GM12878 (cell line): ENCODE data around the gene MAML2. TPM values are rescaled to one million over a fixed set of nuclear protein-coding genes. Genes with fewer than 3 reads are reported as not detected.

Source experiments
- ATAC-seq: fragments of 200-7000 bp; cut with Tn5 transposase; 3 replicates; pipeline ENCODE4 v1.9.1; 2020; ENCODE audit warnings: mild to moderate bottlenecking, moderate library complexity
- BruUV-seq: library from RNA; stranded (reverse); fragments of 400-500 nt; replicated peaks from 2 replicates; lab custom pipeline; 2021; lab: Mats Ljungman, UMichigan
- CTCF ChIA-PET: fragments of 300-600 bp; sonication (Branson Sonifier 250); formaldehyde crosslinking; extraction: SDS; loops from one replicate; lab custom pipeline; 2021; ENCODE audit warnings: inconsistent platforms; lab: Yijun Ruan, JAX
- POLR2A ChIA-PET: fragments of 350-600 bp; formaldehyde crosslinking; extraction: SDS; loops from one replicate; lab custom pipeline; 2021; ENCODE audit warnings: inconsistent platforms; lab: Charles Lee
- RAD21 ChIA-PET: fragments of 300-600 bp; sonication (Branson Sonifier 250); formaldehyde crosslinking; loops from one replicate; lab custom pipeline; 2023; ENCODE audit warnings: antibody characterized with exemption; ENCODE audit not compliant: unreplicated experiment; lab: Charles Lee
- SMC1A ChIA-PET: fragments of 300-600 bp; sonication (Branson Sonifier 250); formaldehyde crosslinking; loops from one replicate; lab custom pipeline; 2023; ENCODE audit not compliant: unreplicated experiment, uncharacterized antibody; lab: Charles Lee
- DNase-seq: peaks from one replicate; pipeline ENCODE4 v3.0.0-alpha.2; 2011; ENCODE audit warnings: low read depth, low spot score
- FAIRE-seq: peaks from 3 replicates; lab custom pipeline; 2011; peaks lifted over from hg19 to GRCh38; lab: Jason Lieb, UNC
- H2AFZ ChIP-seq: 2 replicates; pipeline ENCODE4 v1.6.0; 2011; ENCODE audit warnings: low read depth, low read length, control low read depth; ENCODE audit not compliant: control insufficient read depth
- H3K27ac ChIP-seq: 2 replicates; pipeline ENCODE4 v1.5.1; 2011; ENCODE audit warnings: control low read depth; ENCODE audit not compliant: control insufficient read depth, insufficient read depth
- H3K27me3 ChIP-seq, 2 experiments: replicated peaks in 1 of 2; 2 replicates each; pipeline versions ENCODE4 v1.6.0 to v1.6.1; 2011; ENCODE audit warnings: low read length in 1 of 2; ENCODE audit not compliant: control insufficient read depth in 2 of 2, insufficient read depth in 2 of 2
- H3K36me3 ChIP-seq, 2 experiments: 2 replicates each; pipeline ENCODE4 v1.5.1; 2011; ENCODE audit warnings: low read length in 1 of 2; ENCODE audit not compliant: control insufficient read depth in 2 of 2, insufficient read depth in 2 of 2
- H3K4me1 ChIP-seq: 2 replicates; pipeline ENCODE4 v1.6.1; 2011; ENCODE audit warnings: mild to moderate bottlenecking, low read length, moderate library complexity, mixed read lengths; ENCODE audit not compliant: control insufficient read depth, insufficient read depth
- H3K4me2 ChIP-seq: 2 replicates; pipeline ENCODE4 v1.6.0; 2011; ENCODE audit warnings: control low read depth; ENCODE audit not compliant: control insufficient read depth, insufficient read depth
- H3K4me3 ChIP-seq: fragments of 200-600 bp; sonication (generic); 2 replicates; pipeline ENCODE4 v1.5.1; 2016
- H3K79me2 ChIP-seq: 2 replicates; pipeline ENCODE4 v1.6.0; 2011; ENCODE audit warnings: low read length; ENCODE audit not compliant: control insufficient read depth, insufficient read depth
- H3K9ac ChIP-seq: 2 replicates; pipeline ENCODE4 v1.8.0; 2011; ENCODE audit warnings: low read length, control low read depth, mixed read lengths; ENCODE audit not compliant: control insufficient read depth, insufficient read depth
- H3K9me3 ChIP-seq: replicated peaks from 3 replicates; pipeline ENCODE4 v1.5.1; 2011; ENCODE audit warnings: mild to moderate bottlenecking, low read length; ENCODE audit not compliant: control insufficient read depth, insufficient read depth
- H4K20me1 ChIP-seq: 2 replicates; pipeline ENCODE4 v1.6.0; 2011; ENCODE audit not compliant: control insufficient read depth, insufficient read depth
- CBFB ChIP-seq: IDR thresholded peaks from 2 replicates; pipeline ENCODE4 v1.6.1; 2016; ENCODE audit warnings: antibody characterized with exemption, low read depth
- GATAD2B ChIP-seq: fragments of 450-650 bp; conservative IDR thresholded peaks from 2 replicates; pipeline ENCODE4 v1.6.1; 2017; ENCODE audit warnings: low read depth, mild to moderate bottlenecking, moderate library complexity
- HDAC6 ChIP-seq: fragments of 200-600 bp; sonication (generic); IDR thresholded peaks from one replicate; pipeline ENCODE4 v1.8.0; 2017; ENCODE audit warnings: antibody characterized with exemption; ENCODE audit not compliant: unreplicated experiment
- IRF5 ChIP-seq: fragments of 450-650 bp; IDR thresholded peaks from 2 replicates; pipeline ENCODE4 v1.6.1; 2017; ENCODE audit warnings: borderline replicate concordance
- NR2F1 ChIP-seq: fragments of 450-650 bp; conservative IDR thresholded peaks from 2 replicates; pipeline ENCODE4 v1.6.1; 2017; ENCODE audit warnings: mild to moderate bottlenecking
- NRF1 ChIP-seq: conservative IDR thresholded peaks from 2 replicates; pipeline ENCODE4 v1.6.1; 2011; ENCODE audit warnings: mild to moderate bottlenecking, low read depth, low read length, improper control_type of control experiment
- POU2F2 ChIP-seq: IDR thresholded peaks from 3 replicates; pipeline ENCODE4 v1.6.1; 2011; ENCODE audit warnings: low read depth, mild to moderate bottlenecking, low read length, borderline replicate concordance
- RB1 ChIP-seq: fragments of 450-650 bp; formaldehyde crosslinking; IDR thresholded peaks from 2 replicates; pipeline ENCODE4 v1.6.1; 2017; ENCODE audit warnings: mild to moderate bottlenecking, borderline replicate concordance
- SUPT20H ChIP-seq: IDR thresholded peaks from 2 replicates; pipeline ENCODE4 v1.6.1; 2011; ENCODE audit warnings: low read depth, mild to moderate bottlenecking, low read length, moderate library complexity, borderline replicate concordance; ENCODE audit not compliant: control insufficient read depth
- TCF7 ChIP-seq: IDR thresholded peaks from 2 replicates; pipeline ENCODE4 v1.6.1; 2014; ENCODE audit warnings: antibody characterized with exemption, borderline replicate concordance
- ZNF217 ChIP-seq: fragments of 450-650 bp; IDR thresholded peaks from 2 replicates; pipeline ENCODE4 v1.6.1; 2017; ENCODE audit warnings: antibody characterized with exemption, mild to moderate bottlenecking
- ZNF24 ChIP-seq: fragments of 450-650 bp; IDR thresholded peaks from 2 replicates; pipeline ENCODE4 v1.6.1; 2017; ENCODE audit warnings: antibody characterized with exemption, mild to moderate bottlenecking
- ZNF274 ChIP-seq: IDR thresholded peaks from one replicate; pipeline ENCODE4 v1.8.0; 2011; ENCODE audit not compliant: insufficient read length, insufficient read depth
- WGBS: methylation state at CpG from one replicate; pipeline ENCODE4 v1.1.6; 2016; ENCODE audit warnings: low lambda C conversion rate; ENCODE audit not compliant: insufficient replicate concordance, insufficient coverage; ENCODE audit errors: missing lambda C conversion rate; 5-methylcytosine and 5-hydroxymethylcytosine counted together
- in situ Hi-C: fragments of 300-500 bp; cut with MboI; formaldehyde crosslinking; loops from 9 replicates; pipeline ENCODE4 v1.14.3; 2018; ENCODE audit warnings: mixed read lengths
- intact Hi-C: fragments of 100-400 bp; cut with micrococcal nuclease; formaldehyde crosslinking; loops from one replicate; pipeline ENCODE4 v1.14.2; 2022; ENCODE audit not compliant: unreplicated experiment
- polyA plus RNA-seq, 11 experiments: library from polyadenylated mRNA; depleted of rRNA in 4 of 11; unstranded in 6 of 11; stranded (reverse) in 5 of 11; fragments of >200 nt; fragmentation: Nextera tagmentation in 4 of 11; fragmentation: Illumina TruSeq in 1 of 11; extraction: Ambion mirVana in 4 of 11; extraction: Trizol in 1 of 11; gene quantifications; 1 replicate in 1 of 11; 2 replicates in 10 of 11; pipeline versions ENCODE4 v1.2.1 to v1.2.3, GENCODE V29; 2011 to 2016; ENCODE audit warnings: inconsistent platforms in 2 of 11, missing spikeins in 2 of 11, low read depth in 1 of 11
- total RNA-seq, 4 experiments: library from RNA; depleted of rRNA in 3 of 4; stranded (reverse); fragments of >200 nt in 3 of 4; fragmentation: Illumina TruSeq in 1 of 4; extraction: Trizol in 1 of 4; gene quantifications; 2 replicates each; pipeline versions ENCODE4 v1.2.1 to v1.2.3, GENCODE V29; 2013 to 2021
- TF ChIP-seq, protein P1 (sequence below): IDR thresholded peaks from 2 replicates; pipeline ENCODE4 v1.6.1; 2012; ENCODE audit warnings: low read depth, low read length, improper control_type of control experiment

Gene MAML2
- total and polyA plus RNA-seq, 10 of the 15 experiments (the other 5 are each of a cell fraction or from before 2014, with no cell fraction given), result 2.5 to 15.1 (median 12.0) TPM

DNA sequence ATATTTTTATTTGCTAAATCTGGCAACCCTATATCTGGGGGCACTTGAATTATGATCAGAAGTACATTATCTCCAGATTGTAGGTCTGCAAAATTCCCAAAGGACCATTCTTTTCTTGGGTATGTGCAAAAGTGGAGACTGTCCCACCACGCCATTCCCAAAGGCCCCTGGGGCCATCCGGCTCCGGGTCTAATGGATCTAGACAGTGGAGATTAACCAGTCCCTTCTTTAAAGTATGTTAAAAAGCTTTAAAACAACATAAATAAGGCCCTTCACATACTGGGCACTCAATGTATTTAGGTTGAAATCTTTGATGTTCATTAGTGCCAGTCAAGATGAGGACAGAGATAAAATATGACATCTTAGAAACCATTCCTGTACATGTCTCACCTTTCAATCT is 124.1 kb downstream of the MAML2 start:
- Histone ChIP-seq H3K4me3 (no peak overlapping the region), H4K20me1 (no peaks in the 10 kb centered on the region), H3K79me2 (peaks cover 18% of the 10 kb centered on the region), H3K27ac (no peak overlapping the region), H3K4me1 (peaks cover 35% of the 10 kb centered on the region), H2AFZ (no peak overlapping the region), H3K4me2 (no peak overlapping the region), H3K36me3 (no peaks in the 10 kb centered on the region), H3K27me3 (no peaks in the 10 kb centered on the region), H3K9me3 (no peaks in the 10 kb centered on the region), H3K9ac (no peak overlapping the region)
- POLR2A ChIA-PET, result no interaction called here
- ATAC-seq (no peak), FAIRE-seq (no peak), DNase-seq (no peak)
- RAD21 ChIA-PET, result no interaction called here
- CTCF ChIA-PET, result interaction anchor here (1.2 kb wide), 1 partner anchor 30 kb away, joined by 3 read pairs; no protein-coding TSS in a partner anchor
- BruUV-seq, result no TSS peak
- intact Hi-C loops (loop anchor here (10.0 kb wide), 1 partner anchor 294 kb away; the partner anchor contains the start of gene MTMR2), in situ Hi-C loops (no loop called here)
- no peak for TF ChIP-seq ZNF217
- TF ChIP-seq TCF7, result no peak
- no peak for TF ChIP-seq RB1
- TF ChIP-seq ZNF274, result no peak
- TF ChIP-seq CBFB, result no peak
- no peak for TF ChIP-seq NR2F1
- TF ChIP-seq, protein P1, sequence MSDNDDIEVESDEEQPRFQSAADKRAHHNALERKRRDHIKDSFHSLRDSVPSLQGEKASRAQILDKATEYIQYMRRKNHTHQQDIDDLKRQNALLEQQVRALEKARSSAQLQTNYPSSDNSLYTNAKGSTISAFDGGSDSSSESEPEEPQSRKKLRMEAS, result no peak
- TF ChIP-seq HDAC6, result no peak
- no peak for TF ChIP-seq NRF1
- no peak for TF ChIP-seq GATAD2B
- no peak for TF ChIP-seq POU2F2
- TF ChIP-seq IRF5, result no peak
- no peak for TF ChIP-seq ZNF24
- TF ChIP-seq SUPT20H, result no peak
- SMC1A ChIA-PET, result interaction anchor here (1.2 to 1.4 kb wide), 3 partner anchors 20 to 125 kb away, joined by 3 to 4 read pairs (median 3); partner anchors contain the start of gene MAML2
- 77% methylated on average over 3 of the region's 3 CpGs for WGBS
